HL-60/S4 (cell line): ENCODE measurements around the gene OTOA.
"Not testable (repeated sequence)": the region's sequence is repeated elsewhere in the genome, so short reads cannot be mapped to it uniquely, and the experiment has no call there.

Source experiments
- in situ Hi-C: fragments of 300-500 bp; cut with MboI; formaldehyde crosslinking; loops from 2 replicates; pipeline ENCODE4 v1.14.3; 2022; ENCODE audit warnings: low sequenced_read_pairs

The OTOA gene

GRCh38 chr16:21793310-21793709 is 129.5 kb downstream of the OTOA start:
- in situ Hi-C loops: not testable (repeated sequence)

- in situ Hi-C loops: not testable (repeated sequence)
Observed at GRCh38 chr16:21798601-21799000, 134.8 kb downstream of the OTOA start.

- in situ Hi-C loops: not testable (repeated sequence)
Observed at GRCh38 chr16:21801538-21802374, 138.0 kb downstream of the OTOA start.

- in situ Hi-C loops: not testable (repeated sequence)
Observed at GRCh38 chr16:21802375-21802663, 138.6 kb downstream of the OTOA start.
